Dermis microvascular lymphatic vessel endothelial cell (primary cell): ENCODE measurements around the gene ZNF823. TPM values are rescaled to one million over a fixed set of nuclear protein-coding genes. Genes with fewer than 3 reads are reported as not detected.
"Not testable (repeated sequence)": the region's sequence is repeated elsewhere in the genome, so short reads cannot be mapped to it uniquely, and the experiment has no call there.

Experiments
- DNase-seq, 2 donors: peaks; one replicate each; pipeline versions ENCODE4 v3.0.0 to v3.0.0-alpha.2; 2010; ENCODE audit warnings: low read depth in 2 of 2
- total RNA-seq: library from RNA; depleted of rRNA; stranded (reverse); fragments of >200 nt; gene quantifications from 2 replicates; pipeline ENCODE4 v1.2.1, GENCODE V29; 2014

The ZNF823 gene
- total RNA-seq = 7.1 and 9.1 TPM in 2 replicates

- DNase-seq = peak; percentile 99
These were observed at the start of gene ZNF823 for GRCh38 chr19:11738746-11739620. ZNF823 (minus strand) TSS chr19:11738946; CDS start chr19:11738819, 127 bp downstream.

- DNase-seq = no peak
These were observed 48.8 kb upstream of the ZNF823 start for GRCh38 chr19:11787536-11787935.

GRCh38 chr19:11784356-11784755, 45.6 kb upstream of the ZNF823 start:
- DNase-seq = no peak

GRCh38 chr19:11783767-11784166, 45.0 kb upstream of the ZNF823 start:
- no peak for DNase-seq

- DNase-seq = no peak
These were observed 42.7 kb upstream of the ZNF823 start for GRCh38 chr19:11781295-11782057.

GRCh38 chr19:11780431-11781020, 41.8 kb upstream of the ZNF823 start:
- no peak for DNase-seq

GRCh38 chr19:11776669-11777068, 37.9 kb upstream of the ZNF823 start:
- DNase-seq = not testable (repeated sequence)

- DNase-seq = not testable (repeated sequence)
These were observed 32.8 kb upstream of the ZNF823 start for GRCh38 chr19:11771520-11771919.

GRCh38 chr19:11769995-11770394, 31.2 kb upstream of the ZNF823 start:
- DNase-seq = no peak

- DNase-seq = peak in 1 of 2 donors; percentile 13
These were observed 28.9 kb upstream of the ZNF823 start for GRCh38 chr19:11767633-11768133.

- DNase-seq = peak; percentile 89 to 94
These were observed 28.1 kb upstream of the ZNF823 start, which contains the start of gene ZNF441 for GRCh38 chr19:11766597-11767591. ZNF441 (plus strand) TSS chr19:11767000; CDS start chr19:11767194, 194 bp downstream.

- no peak for DNase-seq
These were observed 24.9 kb upstream of the ZNF823 start for GRCh38 chr19:11763611-11764010.

- DNase-seq = no peak
These were observed 24.4 kb upstream of the ZNF823 start for GRCh38 chr19:11763117-11763516.

GRCh38 chr19:11759805-11760204, 21.1 kb upstream of the ZNF823 start:
- no peak for DNase-seq

GRCh38 chr19:11756965-11757364, 18.2 kb upstream of the ZNF823 start:
- DNase-seq = no peak

GRCh38 chr19:11754663-11755062, 15.9 kb upstream of the ZNF823 start:
- no peak for DNase-seq

- DNase-seq = no peak
These were observed 13.5 kb upstream of the ZNF823 start for GRCh38 chr19:11752244-11752736.

- no peak for DNase-seq
These were observed 11.0 kb upstream of the ZNF823 start for GRCh38 chr19:11749751-11750150.

- DNase-seq = no peak
These were observed 8.5 kb upstream of the ZNF823 start for GRCh38 chr19:11747277-11747676.

GRCh38 chr19:11745869-11746268, 7.1 kb upstream of the ZNF823 start:
- no peak for DNase-seq
